NCI-H2029 (cell line): Measurements from ENCODE around the gene AGAP1.
A peak's percentile ranks its signal among the peaks of the same experiment; 100 is the strongest.

ENCODE experiments used
- DNase-seq: peaks from one replicate; lab custom pipeline; 2025; lab: John Stamatoyannopoulos, UW

Gene AGAP1

DNA sequence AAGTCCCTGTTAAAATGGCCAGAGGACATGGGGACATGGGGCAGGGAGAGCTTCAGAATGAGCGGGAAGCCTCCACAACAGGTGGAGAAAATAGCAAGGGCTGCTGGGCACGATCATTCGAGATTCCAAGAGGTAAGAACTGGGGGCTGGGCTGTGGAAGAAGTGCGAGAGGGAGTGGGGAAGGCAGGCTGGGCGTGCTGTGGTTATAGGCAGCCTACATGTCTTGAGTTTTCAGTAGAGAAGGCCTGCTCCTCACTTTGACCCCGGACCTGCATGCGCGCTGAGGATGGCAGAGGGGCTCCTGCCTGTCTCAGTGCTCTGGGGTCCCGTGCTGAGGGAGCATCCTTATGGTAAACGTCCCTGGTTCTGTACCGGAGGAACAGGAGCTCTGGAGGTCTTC is 115.5 kb downstream of the AGAP1 start:
- DNase-seq = no peak

DNA sequence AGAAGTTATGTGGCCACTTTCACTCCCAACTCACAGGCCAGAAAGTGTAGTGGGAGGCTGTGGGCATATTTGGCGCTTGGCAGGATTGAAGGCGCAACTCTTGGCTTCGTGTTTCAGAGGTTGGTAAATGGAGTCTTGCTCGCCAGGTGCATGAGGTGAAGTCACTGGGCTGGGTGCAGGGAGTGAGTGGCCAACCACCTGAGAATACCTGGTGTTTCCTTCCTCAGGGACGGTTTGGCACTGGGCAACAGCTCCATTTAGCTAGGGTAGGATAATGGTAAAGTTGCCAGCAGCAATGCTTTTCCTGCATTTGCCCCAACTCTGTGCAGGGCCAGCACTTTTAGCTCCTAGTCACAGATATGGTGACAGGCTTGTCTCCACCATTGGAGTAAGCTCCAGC is 115.9 kb downstream of the AGAP1 start:
- peak; percentile 16 for DNase-seq

DNA sequence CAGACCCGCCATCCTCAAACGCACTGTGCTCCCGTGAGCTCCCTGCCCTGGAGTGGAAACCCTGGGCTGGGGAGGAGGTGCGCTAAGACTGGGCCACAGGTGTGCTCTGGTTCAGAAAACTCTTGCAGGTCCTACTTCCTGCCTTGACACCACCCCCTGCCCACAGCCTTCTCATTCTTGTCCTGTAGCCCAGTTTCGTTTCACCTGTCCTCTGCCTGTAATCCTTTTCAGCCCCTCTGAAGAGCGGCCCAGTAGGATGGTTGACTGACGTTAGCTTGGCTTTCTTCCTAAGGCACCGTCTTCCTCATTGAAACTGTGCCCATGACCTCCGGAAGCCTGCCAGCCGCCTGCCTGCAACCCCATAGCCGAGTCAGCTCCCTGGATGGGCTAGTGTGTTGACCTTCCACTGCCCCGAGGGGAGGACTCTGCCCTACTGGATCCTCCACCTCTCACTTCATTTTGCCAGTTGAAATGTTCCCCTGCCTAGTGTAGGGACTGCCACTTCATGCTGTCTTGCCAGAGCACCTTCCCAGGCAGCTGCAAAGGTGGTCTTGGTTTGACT is 116.9 kb downstream of the AGAP1 start:
- DNase-seq = peak; percentile 47

DNA sequence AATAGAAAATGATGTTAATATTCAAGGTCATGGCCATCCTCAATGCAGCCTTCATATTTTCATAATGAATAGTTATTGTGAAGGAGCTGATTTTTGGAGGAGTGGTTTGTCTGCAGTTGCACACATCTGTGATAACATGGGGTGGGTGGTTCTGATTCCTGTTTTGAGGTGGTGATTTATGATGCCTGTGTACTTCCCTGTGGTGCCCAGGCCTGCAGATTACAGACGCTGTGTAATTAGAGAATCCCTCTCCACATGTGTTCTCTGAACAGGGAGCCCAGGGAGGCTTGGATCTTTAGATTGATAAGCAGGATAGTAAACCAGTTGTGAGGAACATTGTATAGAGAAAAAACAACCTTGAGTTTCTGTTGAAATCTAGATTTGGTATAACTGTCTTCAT is 117.5 kb downstream of the AGAP1 start:
- DNase-seq = no peak

DNA sequence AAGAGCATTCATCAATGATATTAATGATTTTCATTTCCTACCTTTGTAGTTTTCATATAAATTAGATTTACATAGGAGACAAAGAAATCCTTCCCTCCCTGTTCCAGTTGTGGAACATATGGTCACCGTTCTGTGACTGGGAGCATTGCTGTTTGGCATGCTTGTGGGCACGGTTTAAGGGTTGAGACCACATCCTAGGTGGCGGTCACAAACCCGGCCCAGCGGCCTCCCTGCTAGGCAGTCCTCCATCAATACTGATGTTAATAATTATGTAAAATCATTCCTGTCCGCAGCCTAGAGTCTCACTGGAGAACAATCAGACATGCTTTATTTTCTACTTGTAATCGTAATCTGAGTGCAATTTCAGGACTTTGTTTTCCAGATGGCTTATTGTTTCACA is 117.9 kb downstream of the AGAP1 start:
- DNase-seq = no peak

DNA sequence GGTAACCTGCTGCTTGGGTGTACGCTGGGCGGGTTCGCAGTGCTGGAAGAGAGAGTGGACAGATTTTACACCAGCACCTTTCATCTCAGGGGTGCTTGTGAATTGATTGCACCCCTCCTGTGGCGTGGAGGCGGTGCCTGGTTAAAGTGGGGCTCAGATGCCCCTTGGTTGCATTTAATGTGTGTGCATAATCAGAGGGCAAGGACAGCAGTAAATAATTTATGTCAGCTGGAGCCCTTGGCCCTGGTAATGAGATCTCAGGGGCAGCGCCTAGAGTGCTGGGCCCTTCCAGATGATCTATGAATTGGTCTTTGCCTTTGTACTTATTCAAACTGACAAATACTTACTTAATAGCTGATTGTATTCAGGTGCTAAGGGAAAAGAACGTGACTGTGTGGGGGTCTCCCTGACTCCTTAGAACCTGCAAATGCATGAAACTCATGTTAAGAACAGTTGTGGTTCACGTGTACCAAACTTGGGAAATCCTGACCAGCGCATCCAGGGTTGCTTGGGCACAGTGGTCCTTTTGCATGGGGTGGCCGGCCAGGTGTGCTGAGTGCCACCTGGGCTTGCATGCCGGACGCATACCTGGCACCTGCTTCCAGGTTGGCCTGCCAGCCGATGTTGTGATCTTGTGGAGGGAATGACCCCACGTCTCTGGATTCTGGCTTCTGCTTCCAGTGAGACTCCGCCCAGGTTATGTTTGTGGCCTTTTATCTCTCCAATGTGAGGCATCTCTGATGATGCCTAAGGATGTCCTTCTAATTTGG is 118.5 kb downstream of the AGAP1 start:
- no peak for DNase-seq

DNA sequence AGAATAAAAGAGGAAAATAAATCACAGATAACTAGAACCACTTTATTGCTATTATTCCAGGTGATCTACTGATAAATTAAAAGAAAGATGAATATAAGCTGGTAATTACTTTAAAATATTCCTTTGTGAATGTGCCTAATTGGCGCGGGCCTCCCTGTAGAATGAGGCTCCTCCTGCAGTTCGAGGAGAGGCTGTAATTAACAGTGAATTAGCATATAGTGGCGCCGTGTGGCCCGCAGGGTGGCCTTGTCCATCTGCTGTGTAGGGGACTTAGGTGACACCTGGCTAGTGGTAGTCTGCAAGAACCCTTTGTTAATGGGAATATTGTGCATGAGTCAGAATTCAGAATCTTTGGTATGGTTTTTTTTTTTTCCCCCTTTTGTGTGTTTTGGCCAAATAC is 119.8 kb downstream of the AGAP1 start:
- no peak for DNase-seq

DNA sequence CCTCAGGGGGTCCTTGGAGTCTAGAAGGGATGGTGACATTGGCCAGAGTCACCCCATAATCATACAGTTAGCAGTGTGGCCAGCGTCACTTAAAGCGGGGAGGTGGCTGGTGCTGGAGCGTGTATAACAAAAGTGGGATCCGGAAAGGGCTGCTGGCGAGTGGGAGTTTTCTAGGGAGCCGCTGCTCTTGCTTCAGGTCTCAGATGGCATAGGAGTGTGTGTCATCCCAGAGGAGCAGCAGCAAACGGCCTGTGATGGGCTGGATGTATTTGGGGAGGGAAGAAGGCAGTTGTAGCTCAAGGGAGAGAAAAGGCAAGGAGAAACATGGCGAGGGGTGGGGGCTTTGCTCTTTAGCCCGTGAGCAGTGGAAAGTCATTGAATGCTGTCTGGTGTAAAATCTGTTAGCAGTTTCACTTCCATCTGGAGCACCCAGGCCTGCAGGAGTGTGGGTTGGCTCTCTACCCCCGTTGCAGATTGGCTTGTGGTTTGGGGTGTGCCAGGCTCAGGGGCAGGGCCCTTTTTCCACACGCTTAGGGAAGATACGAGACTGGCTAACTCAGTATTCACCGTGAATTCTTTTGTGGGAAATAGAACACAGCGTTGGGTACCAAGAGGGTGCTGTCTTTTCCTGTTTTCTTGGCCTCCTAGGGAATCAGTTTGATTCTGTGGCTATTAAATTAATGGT is 120.5 kb downstream of the AGAP1 start:
- DNase-seq = no peak

DNA sequence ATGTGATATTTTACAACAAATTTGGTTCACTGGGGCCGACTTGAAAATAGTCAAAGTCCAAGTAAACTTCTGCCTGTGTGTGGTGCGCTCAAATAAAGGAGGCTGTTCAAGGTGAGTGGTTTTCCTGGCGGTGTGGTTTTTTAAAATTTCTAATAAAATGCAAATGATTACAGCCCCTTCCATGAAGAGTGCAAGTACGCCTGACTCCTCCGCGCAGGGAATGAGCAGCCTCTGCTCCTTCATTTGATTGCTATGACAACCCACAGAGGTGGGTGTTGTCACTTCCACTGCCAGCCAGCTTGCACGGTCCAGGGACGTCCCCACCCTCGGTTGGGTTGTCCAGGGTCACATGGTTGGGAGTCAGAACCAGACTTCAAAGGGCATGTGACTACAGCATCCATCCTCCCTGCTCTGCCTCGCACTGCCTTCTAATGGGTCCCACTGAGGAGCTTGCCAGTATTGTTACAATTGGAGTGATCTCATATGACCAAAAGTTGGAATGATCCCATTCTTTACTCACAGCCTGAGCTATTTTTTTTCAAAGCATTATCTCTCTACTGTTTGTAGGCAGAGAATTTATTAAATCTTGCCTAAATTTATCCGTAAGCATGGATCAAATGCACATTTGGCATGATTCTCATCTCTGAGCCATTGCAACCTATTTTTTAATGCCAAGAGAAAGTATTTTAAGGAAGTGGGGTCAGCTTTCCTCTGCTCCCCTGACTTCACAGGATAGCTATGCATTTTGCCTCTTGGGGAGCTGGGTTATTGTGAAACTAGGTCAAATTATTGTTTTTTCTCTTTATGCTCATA is 121.3 kb downstream of the AGAP1 start:
- no peak for DNase-seq

DNA sequence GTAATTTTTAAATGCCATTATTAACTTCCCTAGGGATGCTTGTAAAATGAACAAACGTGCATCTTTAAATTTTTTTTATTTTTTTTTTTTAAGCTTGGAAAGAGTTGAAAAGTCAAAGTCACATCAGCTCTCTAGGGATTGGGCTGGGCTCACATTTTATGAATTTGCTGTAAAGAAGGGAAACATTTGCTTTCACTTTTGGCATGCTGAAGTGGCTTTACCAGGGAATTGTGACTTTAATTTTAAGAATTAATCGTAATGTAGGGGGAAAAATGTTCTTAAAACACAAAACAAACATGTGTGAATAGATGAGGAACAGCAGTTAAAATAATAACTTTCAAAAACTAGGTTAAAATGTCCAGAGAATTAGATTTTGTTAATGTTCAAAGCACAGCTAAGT is 123.0 kb downstream of the AGAP1 start:
- no peak for DNase-seq

DNA sequence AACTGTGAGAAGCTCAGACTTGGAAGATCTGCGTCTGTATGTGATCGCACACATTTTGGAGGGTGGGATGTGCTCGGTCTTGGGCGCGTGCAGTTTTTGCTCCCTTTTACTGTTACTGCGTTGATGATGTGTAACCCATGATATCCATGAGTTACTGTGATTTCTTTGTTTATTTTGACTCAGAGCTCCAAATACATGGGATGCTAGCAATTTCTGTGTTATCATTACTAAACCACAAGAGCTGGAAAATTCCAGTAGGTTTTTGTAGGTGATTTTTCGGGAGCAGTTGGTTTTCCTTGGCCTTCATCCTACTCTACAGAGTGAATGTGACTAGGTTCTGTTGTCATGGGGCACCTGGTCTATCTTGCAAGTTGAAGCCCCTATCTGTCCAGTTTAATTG is 124.2 kb downstream of the AGAP1 start:
- no peak for DNase-seq

DNA sequence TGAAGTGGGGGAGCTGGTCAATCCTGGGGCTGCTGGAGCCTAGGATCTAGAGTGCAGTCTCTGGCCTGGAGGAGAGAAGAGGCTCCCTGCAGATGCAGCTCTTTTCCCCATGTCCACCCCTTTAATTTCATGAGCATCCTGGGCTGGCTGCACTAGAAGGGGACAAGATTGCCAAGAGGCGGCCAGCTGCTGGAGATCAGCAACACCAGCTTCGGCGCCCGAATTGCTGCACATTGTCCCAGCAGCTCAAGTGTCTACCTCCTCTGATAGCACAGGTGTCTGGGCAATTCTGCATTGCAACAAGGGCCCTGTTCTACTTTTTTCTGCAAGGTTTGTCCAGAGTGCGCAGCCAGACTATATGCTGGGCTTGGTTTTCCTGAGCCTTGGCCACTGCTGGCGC is 125.7 kb downstream of the AGAP1 start:
- no peak for DNase-seq

DNA sequence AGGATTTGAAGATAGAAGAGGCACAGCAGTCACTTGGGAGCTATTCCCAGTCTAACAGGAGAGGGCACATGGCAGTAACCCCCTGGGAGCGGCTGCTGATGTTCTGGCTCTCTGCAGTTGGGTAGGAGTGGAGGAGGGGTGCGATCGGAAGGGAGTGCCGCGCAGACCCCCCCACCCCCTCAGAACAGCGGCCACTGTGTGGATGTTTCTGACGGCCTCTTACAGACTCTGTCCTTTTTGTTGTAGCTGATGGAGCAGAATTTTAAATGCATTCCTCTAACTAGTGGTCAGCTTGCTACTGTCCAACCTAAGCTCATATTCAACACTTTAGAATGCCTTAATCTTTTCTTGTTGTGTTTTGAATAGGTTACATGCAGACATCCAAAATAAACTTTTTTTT is 127.9 kb downstream of the AGAP1 start:
- no peak for DNase-seq

DNA sequence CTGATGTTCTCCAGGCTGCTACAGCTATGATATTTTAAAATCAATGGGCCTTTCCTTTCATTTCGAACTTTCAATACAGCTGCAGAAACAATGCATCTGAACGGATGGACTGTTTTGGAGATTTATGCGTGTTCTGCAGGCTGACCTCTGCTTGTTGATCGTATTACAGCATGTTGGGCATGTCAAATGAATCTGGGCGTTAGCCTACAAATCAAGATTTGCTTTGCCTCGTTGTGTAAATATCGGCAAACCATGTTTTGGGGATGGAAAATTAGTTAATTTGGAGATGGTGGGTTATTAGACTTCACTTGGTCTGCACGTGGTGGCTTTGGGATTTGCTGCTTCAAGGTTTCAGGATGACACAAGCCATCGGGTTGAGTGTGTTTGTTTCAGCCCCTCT is 129.3 kb downstream of the AGAP1 start:
- no peak for DNase-seq

DNA sequence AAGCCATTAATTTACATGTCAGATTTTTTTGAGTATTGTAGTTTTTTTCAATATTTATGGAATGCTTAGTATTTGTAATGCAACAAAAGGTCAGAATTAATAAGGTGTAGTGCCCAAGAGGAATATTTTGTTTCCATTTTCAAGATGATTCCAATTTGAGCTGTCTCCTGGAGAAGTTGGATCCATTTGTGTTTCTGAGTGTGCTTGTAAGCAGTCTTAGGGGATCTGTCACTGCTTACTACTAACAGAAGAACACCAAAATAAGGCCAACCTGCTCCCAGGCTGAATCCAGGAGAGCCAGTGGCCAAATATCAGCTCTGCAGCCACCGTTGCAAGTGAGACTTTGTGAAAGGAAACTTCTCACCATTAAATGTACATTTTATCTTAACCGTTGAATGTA is 129.9 kb downstream of the AGAP1 start:
- DNase-seq = no peak

DNA sequence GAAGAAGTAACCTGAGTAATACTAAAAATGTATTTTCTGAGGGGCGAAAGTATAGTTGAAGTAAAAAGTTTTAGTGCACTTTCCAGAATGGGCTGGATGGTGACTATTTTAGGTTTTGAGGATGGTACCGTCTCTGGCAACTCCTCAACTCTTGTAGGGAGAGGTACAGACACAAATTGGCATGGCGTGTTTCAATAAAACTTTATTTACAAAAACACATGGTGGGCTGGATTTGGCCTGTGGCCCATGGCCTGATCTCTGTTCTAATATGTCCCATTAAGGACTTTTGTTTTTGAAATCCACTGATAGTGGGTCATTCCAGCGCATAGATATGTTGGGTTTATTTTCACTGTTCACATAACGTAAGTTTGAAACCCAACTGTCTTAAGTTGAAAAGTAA is 132.8 kb downstream of the AGAP1 start:
- DNase-seq = no peak

DNA sequence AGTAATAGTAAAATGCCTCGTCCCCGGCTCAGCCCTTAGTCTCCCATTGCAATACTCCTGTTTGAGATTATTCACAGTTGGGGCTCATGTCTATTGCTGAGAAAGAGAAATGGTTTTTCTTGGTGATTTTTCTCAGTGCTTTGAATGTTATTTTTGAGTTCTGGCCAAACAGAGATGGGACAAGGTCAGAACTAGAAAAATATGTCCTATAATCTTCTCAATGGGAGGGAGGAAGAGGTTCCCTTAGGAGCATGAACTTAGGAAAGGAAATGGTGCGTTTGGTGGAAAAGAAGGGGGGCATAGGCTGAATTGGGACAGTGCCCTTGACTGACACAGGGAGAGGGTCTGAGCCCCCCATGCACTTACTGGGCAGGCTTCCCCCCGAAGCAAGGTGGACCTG is 133.8 kb downstream of the AGAP1 start:
- no peak for DNase-seq

DNA sequence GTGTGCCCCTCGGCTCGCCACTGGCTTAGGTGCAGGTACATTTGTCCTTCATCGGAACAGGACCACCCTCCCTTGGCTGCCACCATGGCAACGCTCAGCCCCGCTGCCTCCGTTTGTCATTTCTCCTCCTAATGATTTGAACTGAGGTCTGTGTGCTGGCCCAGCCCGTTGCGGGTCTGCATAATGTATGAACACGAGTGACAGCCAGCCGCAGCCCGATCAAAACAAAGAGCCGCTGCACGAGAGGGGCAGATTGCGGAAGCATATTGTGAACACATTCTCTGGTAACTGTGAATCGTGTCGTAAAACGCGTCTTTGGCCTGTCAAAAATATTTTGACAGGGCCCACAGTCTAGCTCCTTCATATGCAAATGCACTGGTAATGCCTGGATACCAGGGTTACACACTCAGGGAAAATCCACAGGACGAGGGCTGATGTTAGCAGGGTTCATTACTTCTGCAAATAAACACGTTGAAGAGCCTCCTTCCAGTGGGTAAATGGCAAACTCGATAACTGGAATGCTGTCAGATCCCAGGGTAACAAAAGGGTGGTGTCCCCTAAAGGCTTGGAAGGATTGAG is 137.0 kb downstream of the AGAP1 start:
- DNase-seq = no peak

DNA sequence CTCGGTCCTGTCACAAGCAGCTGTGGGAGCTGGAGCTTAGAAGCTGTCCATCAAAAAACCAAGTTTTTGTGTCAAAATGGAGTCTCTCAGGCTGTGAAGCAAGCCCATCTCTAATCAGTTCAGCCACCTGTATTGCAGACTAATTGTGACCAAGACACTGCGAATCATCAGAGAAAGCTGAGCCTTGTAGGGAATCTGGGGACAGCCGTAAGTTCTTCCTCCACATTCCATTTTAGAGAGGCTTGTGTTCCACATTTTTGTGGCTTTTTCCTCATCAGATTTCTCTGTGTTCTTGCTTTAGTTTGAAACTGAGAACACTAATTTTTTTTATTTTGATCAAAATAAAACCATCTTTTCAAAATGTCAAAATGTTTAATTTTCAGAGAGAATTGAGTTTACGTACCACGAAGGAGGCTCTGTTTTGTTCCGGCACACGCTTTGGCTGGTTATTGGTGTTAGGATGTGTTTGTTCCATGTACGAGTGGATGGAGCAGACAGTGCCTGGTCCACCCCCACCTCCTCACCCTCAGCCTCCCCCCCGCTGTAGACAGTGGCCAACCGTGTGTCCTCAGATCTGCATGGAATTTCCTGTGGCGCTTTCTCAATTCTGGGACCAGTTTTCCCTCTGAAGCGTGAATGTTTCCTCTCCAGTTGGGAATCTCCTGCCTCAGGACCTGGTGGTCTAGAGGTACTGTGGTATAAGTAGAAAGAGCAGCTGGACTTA is 140.8 kb downstream of the AGAP1 start:
- DNase-seq = no peak

DNA sequence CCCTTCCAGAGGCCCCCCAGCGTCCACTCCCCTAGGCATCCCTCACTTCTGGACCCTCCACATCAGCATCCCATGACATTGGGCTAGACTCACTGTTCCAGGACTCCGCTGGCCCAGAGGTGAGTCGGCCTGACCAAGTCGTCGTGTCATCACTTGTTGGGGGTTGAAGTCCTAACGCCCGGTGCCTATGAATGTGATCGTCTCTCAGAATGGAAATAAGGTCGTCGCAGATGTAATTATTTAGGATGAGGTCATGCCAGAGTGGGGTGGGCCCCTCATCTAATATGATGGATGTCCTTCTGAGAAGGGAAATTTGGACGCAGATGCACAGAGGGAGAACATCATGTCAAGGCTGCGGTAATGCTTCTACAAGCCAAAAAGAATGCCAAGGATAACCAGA is 142.7 kb downstream of the AGAP1 start:
- no peak for DNase-seq

DNA sequence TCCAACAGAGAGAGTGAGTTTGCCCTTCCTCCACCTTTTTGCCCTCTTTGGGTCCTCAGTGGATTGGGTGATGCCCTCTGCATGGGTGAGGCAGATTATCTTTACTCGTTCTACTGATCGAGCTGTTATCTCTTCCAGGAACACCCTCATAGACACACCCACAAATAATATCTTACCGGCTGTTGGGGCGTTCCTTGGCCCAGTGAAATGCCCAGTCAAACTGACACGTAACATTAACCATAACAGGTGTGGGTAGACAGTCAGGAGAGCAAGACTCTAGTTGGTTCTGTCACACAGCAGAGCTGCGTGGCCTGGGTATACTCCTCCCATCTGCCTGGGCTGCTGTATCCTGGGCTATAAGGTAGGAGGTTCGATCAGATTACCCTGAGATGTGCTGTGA is 144.1 kb downstream of the AGAP1 start:
- DNase-seq = no peak
